DOHH2 (cell line): ENCODE measurements around the gene IPCEF1.

ENCODE experiments used
- H3F3A ChIP-seq: fragments of 200-600 bp; sonication (generic), shearing (Covaris generic); 2 replicates; pipeline ENCODE4 v1.6.0; 2016; ENCODE audit warnings: antibody characterized with exemption, mild to moderate bottlenecking; ENCODE audit not compliant: control insufficient read depth, insufficient read depth
- H3K27ac ChIP-seq: fragments of 200-600 bp; sonication (generic); 2 replicates; pipeline ENCODE4 v1.5.1; 2014; ENCODE audit warnings: low read depth, mild to moderate bottlenecking, low read length, moderate library complexity
- H3K27me3 ChIP-seq: fragments of 200-600 bp; sonication (generic); 2 replicates; pipeline ENCODE4 v1.6.1; 2014; ENCODE audit warnings: mild to moderate bottlenecking, low read length, mixed read lengths; ENCODE audit not compliant: control insufficient read depth
- H3K36me3 ChIP-seq: fragments of 200-600 bp; sonication (generic); 2 replicates; pipeline ENCODE4 v1.6.1; 2014; ENCODE audit warnings: mild to moderate bottlenecking, low read length, moderate library complexity, mixed read lengths; ENCODE audit not compliant: control insufficient read depth
- H3K4me1 ChIP-seq: fragments of 200-600 bp; sonication (generic); 2 replicates; pipeline ENCODE4 v1.6.1; 2014; ENCODE audit warnings: mild to moderate bottlenecking, low read length, mixed read lengths; ENCODE audit not compliant: control insufficient read depth
- H3K4me2 ChIP-seq: fragments of 200-600 bp; sonication (generic); 2 replicates; pipeline ENCODE4 v1.6.0; 2014; ENCODE audit warnings: mild to moderate bottlenecking, low read length, moderate library complexity
- H3K4me3 ChIP-seq: fragments of 200-600 bp; sonication (generic); 2 replicates; pipeline ENCODE4 v1.5.1; 2014; ENCODE audit warnings: mild to moderate bottlenecking, low read length, mixed read lengths
- H3K79me2 ChIP-seq: fragments of 200-600 bp; sonication (generic); 2 replicates; pipeline ENCODE4 v1.6.1; 2014; ENCODE audit warnings: mild to moderate bottlenecking, low read length, mixed read lengths; ENCODE audit not compliant: control insufficient read depth
- H3K9me2 ChIP-seq: fragments of 200-600 bp; sonication (generic); replicated peaks from 2 replicates; pipeline ENCODE4 v1.6.1; 2014; ENCODE audit warnings: mild to moderate bottlenecking, low read length, mixed read lengths; ENCODE audit not compliant: control insufficient read depth
- H3K9me3 ChIP-seq: fragments of 200-600 bp; sonication (generic); 2 replicates; pipeline ENCODE4 v1.6.1; 2014; ENCODE audit warnings: antibody characterized with exemption, low read length, mixed read lengths; ENCODE audit not compliant: control insufficient read depth, insufficient read depth
- H4K20me1 ChIP-seq: fragments of 200-600 bp; sonication (generic); 2 replicates; pipeline ENCODE4 v1.6.0; 2014; ENCODE audit warnings: low read depth, mild to moderate bottlenecking, antibody characterized with exemption, low read length, moderate library complexity; ENCODE audit not compliant: control insufficient read depth, insufficient read depth
- EZH2phosphoT487 ChIP-seq: fragments of 200-600 bp; sonication (generic); IDR thresholded peaks from 2 replicates; pipeline ENCODE4 v1.6.1; 2017; ENCODE audit warnings: borderline replicate concordance, mild to moderate bottlenecking, antibody characterized with exemption, low read length, moderate library complexity, mixed read lengths
- TF ChIP-seq, protein P1 (sequence below): fragments of 200-600 bp; sonication (generic); IDR thresholded peaks from one replicate; pipeline ENCODE4 v1.5.1; 2014; ENCODE audit warnings: antibody characterized with exemption, mild to moderate bottlenecking, low read depth, low read length; ENCODE audit not compliant: poor library complexity, severe bottlenecking

The IPCEF1 gene

DNA sequence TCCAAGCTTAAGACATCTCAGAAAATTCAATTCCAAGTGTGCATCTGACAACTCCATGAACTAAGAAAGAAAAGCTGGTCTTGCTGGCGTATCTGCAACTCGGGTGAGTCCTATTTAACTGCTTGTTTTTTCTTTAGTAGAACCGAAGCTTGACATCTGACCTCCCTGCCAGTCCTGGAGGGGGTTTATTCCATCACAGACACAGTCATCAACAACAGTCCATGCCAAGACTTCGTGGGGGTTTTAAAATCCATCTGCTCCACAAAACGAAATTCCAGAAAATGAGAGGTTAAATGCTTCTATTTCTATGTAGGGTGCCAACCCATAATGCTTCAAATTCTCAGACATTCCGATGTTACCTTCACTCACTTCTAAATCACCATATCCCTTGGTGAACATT lies 133.9 kb downstream of the IPCEF1 start:
- Histone ChIP-seq H3K27me3 (peaks cover 12% of the 10 kb centered on the region), H3F3A (no peaks in the 10 kb centered on the region), H3K4me3 (no peak overlapping the region), H3K4me1 (no peaks in the 10 kb centered on the region), H4K20me1 (no peaks in the 10 kb centered on the region), H3K4me2 (no peak overlapping the region), H3K79me2 (no peaks in the 10 kb centered on the region), H3K36me3 (no peaks in the 10 kb centered on the region), H3K27ac (no peak overlapping the region), H3K9me3 (no peaks in the 10 kb centered on the region), H3K9me2 (no peaks in the 10 kb centered on the region)
- TF ChIP-seq EZH2phosphoT487: no peak
- TF ChIP-seq, protein P1, sequence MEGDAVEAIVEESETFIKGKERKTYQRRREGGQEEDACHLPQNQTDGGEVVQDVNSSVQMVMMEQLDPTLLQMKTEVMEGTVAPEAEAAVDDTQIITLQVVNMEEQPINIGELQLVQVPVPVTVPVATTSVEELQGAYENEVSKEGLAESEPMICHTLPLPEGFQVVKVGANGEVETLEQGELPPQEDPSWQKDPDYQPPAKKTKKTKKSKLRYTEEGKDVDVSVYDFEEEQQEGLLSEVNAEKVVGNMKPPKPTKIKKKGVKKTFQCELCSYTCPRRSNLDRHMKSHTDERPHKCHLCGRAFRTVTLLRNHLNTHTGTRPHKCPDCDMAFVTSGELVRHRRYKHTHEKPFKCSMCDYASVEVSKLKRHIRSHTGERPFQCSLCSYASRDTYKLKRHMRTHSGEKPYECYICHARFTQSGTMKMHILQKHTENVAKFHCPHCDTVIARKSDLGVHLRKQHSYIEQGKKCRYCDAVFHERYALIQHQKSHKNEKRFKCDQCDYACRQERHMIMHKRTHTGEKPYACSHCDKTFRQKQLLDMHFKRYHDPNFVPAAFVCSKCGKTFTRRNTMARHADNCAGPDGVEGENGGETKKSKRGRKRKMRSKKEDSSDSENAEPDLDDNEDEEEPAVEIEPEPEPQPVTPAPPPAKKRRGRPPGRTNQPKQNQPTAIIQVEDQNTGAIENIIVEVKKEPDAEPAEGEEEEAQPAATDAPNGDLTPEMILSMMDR: no peak

DNA sequence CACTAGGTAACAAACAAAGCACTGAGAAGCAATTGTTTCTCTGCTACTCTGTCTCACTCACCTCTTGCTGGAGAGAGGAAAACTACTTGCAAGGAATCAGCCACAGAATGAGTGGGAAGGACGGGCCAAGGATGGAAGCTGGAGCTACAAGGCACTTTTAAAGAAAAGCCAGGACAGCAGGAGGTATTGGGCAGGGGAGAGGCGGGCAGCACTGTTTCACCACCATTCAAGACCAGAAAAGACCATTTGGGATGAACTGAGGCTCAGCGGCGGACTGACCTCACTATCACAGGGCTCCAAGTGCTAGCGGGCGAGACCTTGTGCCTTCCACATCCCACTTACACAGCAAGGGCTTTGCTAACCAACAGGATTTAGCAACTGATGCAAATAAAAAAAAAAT lies 137.4 kb downstream of the IPCEF1 start:
- no peaks in the 10 kb centered on the region for H3K79me2 ChIP-seq
- H3K4me3 ChIP-seq: no peak overlapping the region
- no peaks in the 10 kb centered on the region for H3K4me1 ChIP-seq
- H4K20me1 ChIP-seq: no peaks in the 10 kb centered on the region
- H3F3A ChIP-seq: no peaks in the 10 kb centered on the region
- no peaks in the 10 kb centered on the region for H3K9me2 ChIP-seq
- TF ChIP-seq, protein P1: no peak
- no peak for TF ChIP-seq EZH2phosphoT487
- H3K4me2 ChIP-seq: no peak overlapping the region
- H3K9me3 ChIP-seq: no peaks in the 10 kb centered on the region
- peaks cover 12% of the 10 kb centered on the region for H3K27me3 ChIP-seq
- H3K36me3 ChIP-seq: no peaks in the 10 kb centered on the region
- no peak overlapping the region for H3K27ac ChIP-seq

DNA sequence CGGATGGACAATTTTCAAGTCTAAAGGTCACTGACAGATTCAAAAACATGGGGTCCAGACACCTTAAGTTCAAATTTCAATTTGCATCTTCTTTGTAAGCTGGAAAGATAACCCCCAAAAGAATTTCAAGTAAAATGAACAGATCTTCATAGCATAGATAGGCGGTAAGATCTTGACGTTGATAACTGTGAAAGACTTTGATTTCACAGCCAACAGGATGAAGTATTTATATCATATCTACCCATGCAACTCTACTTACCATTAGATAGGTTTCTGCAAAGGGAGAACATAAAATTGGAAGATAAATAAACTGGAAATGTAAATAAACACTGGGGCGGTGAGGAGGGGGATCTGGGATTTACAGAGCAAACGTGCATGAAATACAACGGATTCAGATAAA lies 137.8 kb downstream of the IPCEF1 start:
- H3K79me2 ChIP-seq: no peaks in the 10 kb centered on the region
- H3K27me3 ChIP-seq: peaks cover 12% of the 10 kb centered on the region
- no peak overlapping the region for H3K4me2 ChIP-seq
- no peaks in the 10 kb centered on the region for H3K9me3 ChIP-seq
- H3K36me3 ChIP-seq: no peaks in the 10 kb centered on the region
- H4K20me1 ChIP-seq: no peaks in the 10 kb centered on the region
- no peaks in the 10 kb centered on the region for H3F3A ChIP-seq
- H3K27ac ChIP-seq: no peak overlapping the region
- no peak overlapping the region for H3K4me3 ChIP-seq
- no peaks in the 10 kb centered on the region for H3K4me1 ChIP-seq
- H3K9me2 ChIP-seq: no peaks in the 10 kb centered on the region
- TF ChIP-seq, protein P1: no peak
- TF ChIP-seq EZH2phosphoT487: no peak

DNA sequence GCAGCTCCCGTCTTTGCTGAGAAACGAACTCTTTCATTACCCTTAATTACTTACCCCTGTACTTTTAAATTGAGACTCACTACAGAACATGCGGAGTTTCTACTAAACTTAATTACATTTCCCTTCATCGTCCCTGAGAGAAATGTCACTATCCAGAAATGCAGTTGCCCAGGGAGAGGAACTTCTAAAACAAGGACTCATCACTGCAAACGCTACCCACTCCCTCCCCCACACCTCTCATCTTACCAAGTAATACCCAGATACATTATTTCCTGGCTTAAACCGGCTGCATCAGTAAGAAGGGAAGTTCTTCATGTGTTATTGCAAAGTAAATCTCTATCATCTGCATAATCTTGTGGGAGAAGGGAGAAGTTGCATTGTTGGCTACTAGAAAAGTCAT lies 138.3 kb downstream of the IPCEF1 start:
- Histone ChIP-seq H3K9me3 (no peaks in the 10 kb centered on the region), H3K4me1 (no peaks in the 10 kb centered on the region), H3K4me2 (no peak overlapping the region), H3K27ac (no peak overlapping the region), H3K79me2 (no peaks in the 10 kb centered on the region), H3K4me3 (no peak overlapping the region), H3K27me3 (peaks cover 12% of the 10 kb centered on the region), H3K36me3 (no peaks in the 10 kb centered on the region), H3K9me2 (no peaks in the 10 kb centered on the region), H4K20me1 (no peaks in the 10 kb centered on the region), H3F3A (no peaks in the 10 kb centered on the region)
- TF ChIP-seq, protein P1: no peak
- TF ChIP-seq EZH2phosphoT487: no peak
